Liver (tissue), 9 donors: ENCODE measurements around the gene DET1. TPM values are rescaled to one million over a fixed set of nuclear protein-coding genes. Genes with fewer than 3 reads are reported as not detected.
A peak's percentile ranks its signal among the peaks of the same experiment; 100 is the strongest.
"Not testable (repeated sequence)": the region's sequence is repeated elsewhere in the genome, so short reads cannot be mapped to it uniquely, and the experiment has no call there.

Source experiments
- DNase-seq: peaks from one replicate; pipeline ENCODE4 v3.0.0-alpha.2; 2017; ENCODE audit warnings: low spot score
- H3K27ac ChIP-seq, 2 donors: one replicate each; pipeline ENCODE4 v1.7.0; 2013; ENCODE audit warnings: inconsistent platforms in 2 of 2, low read length in 2 of 2, control low read depth in 1 of 2, low read depth in 1 of 2, mild to moderate bottlenecking in 1 of 2
- H3K27me3 ChIP-seq, 4 donors: one replicate each; pipeline versions ENCODE4 v1.6.1 to v1.7.0; 2013; ENCODE audit warnings: low read length in 3 of 4, inconsistent platforms in 1 of 4, mild to moderate bottlenecking in 1 of 4, moderate library complexity in 1 of 4; ENCODE audit not compliant: control insufficient read depth in 4 of 4, insufficient read depth in 4 of 4
- H3K36me3 ChIP-seq, 4 donors: one replicate each; pipeline versions ENCODE4 v1.6.1 to v1.7.0; 2013; ENCODE audit warnings: low read length in 3 of 4, mild to moderate bottlenecking in 3 of 4, low read depth in 1 of 4, moderate library complexity in 1 of 4; ENCODE audit not compliant: control insufficient read depth in 4 of 4, insufficient read depth in 3 of 4
- H3K4me1 ChIP-seq, 4 donors: one replicate each; pipeline versions ENCODE4 v1.6.1 to v1.7.0; 2013; ENCODE audit warnings: low read length in 3 of 4, mild to moderate bottlenecking in 3 of 4, moderate library complexity in 1 of 4; ENCODE audit not compliant: control insufficient read depth in 4 of 4, insufficient read depth in 4 of 4
- H3K4me3 ChIP-seq, 3 donors: one replicate each; pipeline versions ENCODE4 v1.6.1 to v1.7.0; 2013; ENCODE audit warnings: low read length in 3 of 3, control low read depth in 1 of 3, low read depth in 1 of 3, mild to moderate bottlenecking in 1 of 3
- H3K9ac ChIP-seq, 2 donors: one replicate each; pipeline ENCODE4 v1.7.0; 2013; ENCODE audit warnings: low read length in 2 of 2, mild to moderate bottlenecking in 2 of 2, moderate library complexity in 2 of 2, control low read depth in 1 of 2, low read depth in 1 of 2
- H3K9me3 ChIP-seq, 4 donors: one replicate each; pipeline versions ENCODE4 v1.6.1 to v1.7.0; 2013; ENCODE audit warnings: low read length in 3 of 4; ENCODE audit not compliant: control insufficient read depth in 4 of 4
- NR2F2 ChIP-seq: IDR thresholded peaks from 2 replicates; pipeline ENCODE4 v1.6.1; 2016; ENCODE audit warnings: antibody characterized with exemption
- WGBS: extraction: QIAGEN DNeasy Blood & Tissue Kit; methylation state at CpG from one replicate; pipeline ENCODE4 v1.1.7; 2013; 5-methylcytosine and 5-hydroxymethylcytosine counted together
- polyA plus RNA-seq, 2 donors: library from polyadenylated mRNA; stranded (reverse) in 1 of 2; unstranded in 1 of 2; fragments of 200-250 nt in 1 of 2; fragments of >200 nt in 1 of 2; fragmentation: Nextera tagmentation in 1 of 2; extraction: Ambion mirVana in 1 of 2; gene quantifications; one replicate each; pipeline versions ENCODE4 v1.2.1 to v1.2.3, GENCODE V29; 2013 to 2015
- total RNA-seq, 2 donors: library from RNA; depleted of rRNA; stranded (reverse); fragments of >200 nt; gene quantifications; one replicate each; pipeline ENCODE4 v1.2.3, GENCODE V29; 2014
- TF ChIP-seq, protein P1 (sequence below): IDR thresholded peaks from 2 replicates; pipeline ENCODE4 v1.6.1; 2016; ENCODE audit warnings: antibody characterized with exemption, mild to moderate bottlenecking
- donor health status: healthy.
- donor health status: healthy.
- donor health status: healthy.
- donor health status: healthy.
- donor health status: healthy.

DET1 gene
- total and polyA plus RNA-seq, 4 donors: 1.3 to 5.4 (median 2.4) TPM

DNA sequence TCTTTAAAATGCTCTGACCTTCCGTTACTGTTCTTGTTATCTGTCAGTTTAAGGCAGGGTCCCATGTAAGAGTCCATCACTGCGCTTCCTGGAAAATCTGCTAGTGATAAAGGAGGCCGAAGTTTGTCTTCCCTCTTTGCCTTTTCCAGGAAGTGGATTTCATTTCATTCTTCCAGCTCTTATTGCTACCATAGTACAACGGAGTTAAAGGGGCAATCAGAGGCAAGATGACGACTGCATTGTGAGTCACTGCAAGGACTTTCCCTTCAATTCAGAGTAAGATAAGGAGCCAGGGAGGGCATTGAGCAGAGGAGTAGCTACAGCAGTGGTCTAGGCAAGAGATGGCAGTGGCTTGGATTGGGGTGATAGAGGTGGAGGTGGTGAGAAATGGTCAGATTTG, 17.2 kb upstream of the DET1 start:
- WGBS: 71% methylated on average over 5 of the region's 5 CpGs
- H3K36me3 ChIP-seq: no peaks in the 10 kb centered on the region
- TF ChIP-seq NR2F2: no peak
- TF ChIP-seq, protein P1, sequence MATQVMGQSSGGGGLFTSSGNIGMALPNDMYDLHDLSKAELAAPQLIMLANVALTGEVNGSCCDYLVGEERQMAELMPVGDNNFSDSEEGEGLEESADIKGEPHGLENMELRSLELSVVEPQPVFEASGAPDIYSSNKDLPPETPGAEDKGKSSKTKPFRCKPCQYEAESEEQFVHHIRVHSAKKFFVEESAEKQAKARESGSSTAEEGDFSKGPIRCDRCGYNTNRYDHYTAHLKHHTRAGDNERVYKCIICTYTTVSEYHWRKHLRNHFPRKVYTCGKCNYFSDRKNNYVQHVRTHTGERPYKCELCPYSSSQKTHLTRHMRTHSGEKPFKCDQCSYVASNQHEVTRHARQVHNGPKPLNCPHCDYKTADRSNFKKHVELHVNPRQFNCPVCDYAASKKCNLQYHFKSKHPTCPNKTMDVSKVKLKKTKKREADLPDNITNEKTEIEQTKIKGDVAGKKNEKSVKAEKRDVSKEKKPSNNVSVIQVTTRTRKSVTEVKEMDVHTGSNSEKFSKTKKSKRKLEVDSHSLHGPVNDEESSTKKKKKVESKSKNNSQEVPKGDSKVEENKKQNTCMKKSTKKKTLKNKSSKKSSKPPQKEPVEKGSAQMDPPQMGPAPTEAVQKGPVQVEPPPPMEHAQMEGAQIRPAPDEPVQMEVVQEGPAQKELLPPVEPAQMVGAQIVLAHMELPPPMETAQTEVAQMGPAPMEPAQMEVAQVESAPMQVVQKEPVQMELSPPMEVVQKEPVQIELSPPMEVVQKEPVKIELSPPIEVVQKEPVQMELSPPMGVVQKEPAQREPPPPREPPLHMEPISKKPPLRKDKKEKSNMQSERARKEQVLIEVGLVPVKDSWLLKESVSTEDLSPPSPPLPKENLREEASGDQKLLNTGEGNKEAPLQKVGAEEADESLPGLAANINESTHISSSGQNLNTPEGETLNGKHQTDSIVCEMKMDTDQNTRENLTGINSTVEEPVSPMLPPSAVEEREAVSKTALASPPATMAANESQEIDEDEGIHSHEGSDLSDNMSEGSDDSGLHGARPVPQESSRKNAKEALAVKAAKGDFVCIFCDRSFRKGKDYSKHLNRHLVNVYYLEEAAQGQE: no peak

DNA sequence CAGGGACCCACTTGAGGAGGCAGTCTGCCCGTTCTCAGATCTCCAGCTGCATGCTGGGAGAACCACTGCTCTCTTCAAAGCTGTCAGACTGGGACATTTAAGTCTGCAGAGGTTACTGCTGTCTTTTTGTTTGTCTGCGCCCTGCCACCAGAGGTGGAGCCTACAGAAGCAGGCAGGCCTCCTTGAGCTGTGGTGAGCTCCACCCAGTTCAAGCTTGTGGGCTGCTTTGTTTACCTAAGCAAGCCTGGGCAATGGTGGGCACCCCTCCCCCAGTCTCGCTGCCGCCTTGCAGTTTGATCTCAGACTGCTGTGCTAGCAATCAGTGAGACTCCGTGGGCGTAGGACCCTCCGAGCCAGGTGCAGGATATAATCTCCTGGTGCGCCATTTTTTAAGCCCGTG, 13.1 kb upstream of the DET1 start:
- H3K9me3 ChIP-seq, H3K27ac ChIP-seq, H3K9ac ChIP-seq, H3K36me3 ChIP-seq, H3K27me3 ChIP-seq, H3K4me3 ChIP-seq, DNase-seq, H3K4me1 ChIP-seq: not testable (repeated sequence)
- WGBS: 92% methylated on average over 9 of the region's 9 CpGs

More for the DNA sequence above, 17.2 kb upstream of the DET1 start:
- DNase-seq: no peak
- H3K27me3 ChIP-seq: peaks cover 0 to 2% (median 0%) of the 10 kb centered on the region in 4 donors
- no peak overlapping the region for H3K27ac ChIP-seq
- H3K4me1 ChIP-seq: no peaks in the 10 kb centered on the region
- no peaks in the 10 kb centered on the region for H3K9me3 ChIP-seq
- H3K9ac ChIP-seq: no peak overlapping the region
- no peak overlapping the region for H3K4me3 ChIP-seq

DNA sequence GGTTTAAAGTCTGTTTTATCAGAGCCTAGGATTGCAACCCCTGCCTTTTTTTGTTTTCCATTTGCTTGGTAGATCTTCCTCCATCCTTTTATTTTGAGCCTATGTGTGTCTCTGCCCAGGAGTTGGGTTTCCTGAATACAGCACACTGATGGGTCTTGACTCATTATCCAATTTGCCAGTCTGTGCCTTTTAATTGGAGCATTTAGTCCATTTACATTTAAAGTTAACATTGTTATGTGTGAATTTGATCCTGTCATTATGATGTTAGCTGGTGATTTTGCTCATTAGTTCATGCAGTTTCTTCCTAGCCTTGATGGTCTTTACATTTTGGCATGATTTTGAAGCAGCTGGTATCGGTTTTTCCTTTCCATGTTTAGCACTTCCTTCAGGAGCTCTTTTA, 11.5 kb upstream of the DET1 start:
- H3K36me3 ChIP-seq, H3K4me1 ChIP-seq, H3K9ac ChIP-seq, H3K27ac ChIP-seq, H3K27me3 ChIP-seq, H3K4me3 ChIP-seq, H3K9me3 ChIP-seq, DNase-seq: not testable (repeated sequence)
- 82% methylated on average over 1 of the region's 1 CpG for WGBS

DNA sequence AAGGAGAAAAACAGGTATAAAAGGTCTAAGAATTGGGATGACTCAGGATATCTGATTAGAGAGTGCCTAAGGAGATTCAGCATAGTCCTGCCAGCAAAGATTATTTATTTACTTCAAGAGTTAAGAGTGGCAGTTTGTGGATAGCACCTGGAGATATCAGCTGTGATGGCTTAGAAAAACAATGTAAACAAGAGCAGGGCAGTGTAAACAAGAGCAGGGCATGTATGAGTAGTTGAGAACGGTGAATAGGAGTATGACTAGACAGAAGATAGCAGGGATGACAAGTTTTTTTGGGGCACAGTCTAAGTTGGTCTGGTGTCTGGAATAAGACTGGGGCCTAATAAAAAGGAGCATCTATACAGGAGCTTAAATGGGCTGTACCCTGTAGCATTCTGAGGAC, 1.5 kb upstream of the DET1 start:
- not testable (repeated sequence) for H3K9me3 ChIP-seq, H3K9ac ChIP-seq, H3K36me3 ChIP-seq, H3K4me1 ChIP-seq, H3K4me3 ChIP-seq, H3K27me3 ChIP-seq, H3K27ac ChIP-seq, DNase-seq
- WGBS: 71% methylated on average over 1 of the region's 1 CpG

DNA sequence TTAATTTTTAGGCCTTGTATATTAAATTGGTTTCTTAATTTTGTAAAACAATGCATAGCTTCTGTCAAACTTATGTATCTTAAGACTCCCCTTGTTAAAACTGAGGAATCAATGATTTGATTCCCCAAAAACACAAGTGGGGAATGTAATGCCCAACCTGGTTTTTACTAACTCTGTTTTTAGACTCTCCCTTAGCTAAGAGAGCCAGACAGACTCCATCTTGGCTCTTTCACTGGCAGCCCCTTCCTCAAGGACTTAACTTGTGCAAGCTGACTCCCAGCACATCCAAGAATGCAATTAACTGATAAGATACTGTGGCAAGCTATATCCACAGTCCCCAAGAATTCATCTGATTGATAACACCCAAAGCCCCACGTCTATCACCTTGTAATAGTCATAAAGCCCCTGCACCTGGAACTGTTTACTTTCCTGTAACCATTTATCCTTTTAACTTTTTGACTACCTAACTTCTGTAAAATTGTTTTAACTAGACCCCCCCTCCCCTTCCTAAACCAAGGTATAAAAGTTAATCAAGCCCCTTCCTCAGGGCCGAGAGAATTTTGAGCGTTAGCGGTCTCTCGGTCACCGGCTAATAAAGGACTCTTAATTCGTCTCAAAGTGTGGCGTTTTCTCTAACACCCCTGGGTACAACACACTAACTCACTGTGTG, 768 bp downstream of the DET1 start:
- Histone ChIP-seq H3K9ac (peak overlapping the region in 1 of 2 donors; percentile 16), H3K4me3 (peak overlapping the region; percentile 72 to 85 (median 77)), H3K27ac (peak overlapping the region; percentile 70 to 87)
- not testable (repeated sequence) for H3K36me3 ChIP-seq, DNase-seq, H3K27me3 ChIP-seq, H3K9me3 ChIP-seq, H3K4me1 ChIP-seq
- WGBS: 12% methylated on average over 7 of the region's 8 CpGs
